SK-N-SH (cell line): ENCODE results near the gene JAK1. TPM values are rescaled to one million over a fixed set of nuclear protein-coding genes. Genes with fewer than 3 reads are reported as not detected.
A peak's percentile ranks its signal among the peaks of the same experiment; 100 is the strongest.

Source experiments
- CTCF ChIA-PET: fragments of 300-600, 350-600 bp; formaldehyde crosslinking; extraction: SDS; loops from one replicate; lab custom pipeline; 2021; lab: Yijun Ruan, JAX
- POLR2A ChIA-PET: fragments of 350-600 bp; sonication (Branson Sonifier 250); formaldehyde crosslinking; extraction: SDS; loops from one replicate; lab custom pipeline; 2020; ENCODE audit warnings: antibody characterized with exemption, inconsistent platforms; lab: Yijun Ruan, JAX
- DNase-seq: peaks from one replicate; pipeline ENCODE4 v3.0.0; 2012
- H2AFZ ChIP-seq: fragments of 200-600 bp; sonication (generic); 2 replicates; pipeline ENCODE4 v1.8.1; 2016; ENCODE audit warnings: antibody characterized with exemption, mild to moderate bottlenecking, low read depth
- H3F3A ChIP-seq: fragments of 200-600 bp; sonication (generic); replicated peaks from 2 replicates; pipeline ENCODE3; 2016; ENCODE audit warnings: antibody characterized with exemption, mild to moderate bottlenecking; ENCODE audit not compliant: insufficient read depth
- H3K27ac ChIP-seq, 2 experiments: fragments of 200-500 bp in 1 of 2; fragments of 200-600 bp in 1 of 2; sonication (Bioruptor generic) in 1 of 2; sonication (generic), shearing (Covaris generic) in 1 of 2; 2 replicates each; pipeline versions ENCODE4 v1.5.1 to v1.6.1; 2014 to 2016; ENCODE audit warnings: low read depth in 2 of 2, inconsistent platforms in 1 of 2, low read length in 1 of 2, mild to moderate bottlenecking in 1 of 2, mixed read lengths in 1 of 2
- H3K27me3 ChIP-seq: fragments of 200-600 bp; sonication (generic), shearing (Covaris generic); 2 replicates; pipeline ENCODE4 v1.6.1; 2016; ENCODE audit warnings: mixed run types; ENCODE audit not compliant: insufficient read depth
- H3K36me3 ChIP-seq, 2 experiments: fragments of 200-500 bp in 1 of 2; fragments of 200-600 bp in 1 of 2; sonication (Bioruptor generic) in 1 of 2; sonication (generic) in 1 of 2; replicated peaks in 1 of 2; 2 replicates each; pipeline versions ENCODE3 to v1.5.1; 2014 to 2016; ENCODE audit warnings: low read length in 1 of 2, mild to moderate bottlenecking in 1 of 2; ENCODE audit not compliant: insufficient read depth in 2 of 2, control insufficient read depth in 1 of 2
- H3K4me1 ChIP-seq, 2 experiments: fragments of 200-500 bp in 1 of 2; fragments of 200-600 bp in 1 of 2; sonication (Bioruptor generic) in 1 of 2; sonication (generic), shearing (Covaris generic) in 1 of 2; 2 replicates each; pipeline versions ENCODE4 v1.5.1 to v1.6.1; 2014 to 2016; ENCODE audit warnings: low read depth in 1 of 2, low read length in 1 of 2, mixed run types in 1 of 2; ENCODE audit not compliant: insufficient read depth in 2 of 2, control insufficient read depth in 1 of 2
- H3K4me2 ChIP-seq: fragments of 200-600 bp; sonication (generic), shearing (Covaris generic); 2 replicates; pipeline ENCODE4 v1.6.1; 2017; ENCODE audit warnings: mixed run types
- H3K4me3 ChIP-seq, 2 experiments: fragments of 200-500 bp in 1 of 2; fragments of 200-600 bp in 1 of 2; sonication (Bioruptor generic) in 1 of 2; sonication (generic), shearing (Covaris generic) in 1 of 2; 2 replicates each; pipeline versions ENCODE4 v1.5.1 to v1.8.1; 2014 to 2016; ENCODE audit warnings: low read depth in 2 of 2, inconsistent platforms in 1 of 2, low read length in 1 of 2, mild to moderate bottlenecking in 1 of 2, mixed read lengths in 1 of 2, moderate library complexity in 1 of 2
- H3K79me2 ChIP-seq: fragments of 200-600 bp; sonication (generic); 2 replicates; pipeline ENCODE4 v1.8.1; 2017; ENCODE audit warnings: mild to moderate bottlenecking; ENCODE audit not compliant: insufficient read depth
- H3K9ac ChIP-seq: fragments of 200-600 bp; sonication (generic); 2 replicates; pipeline ENCODE4 v1.6.1; 2017; ENCODE audit warnings: mixed run types
- H3K9me2 ChIP-seq: fragments of 200-600 bp; sonication (generic); 2 replicates; pipeline ENCODE4 v1.6.1; 2017; ENCODE audit warnings: mixed run types
- H3K9me3 ChIP-seq: fragments of 200-600 bp; sonication (generic); 2 replicates; pipeline ENCODE4 v1.6.1; 2017; ENCODE audit warnings: mixed run types, mild to moderate bottlenecking, moderate library complexity
- H4K20me1 ChIP-seq: fragments of 200-600 bp; sonication (generic); 2 replicates; pipeline ENCODE4 v1.6.1; 2017; ENCODE audit warnings: mild to moderate bottlenecking, mixed run types; ENCODE audit not compliant: insufficient read depth
- CHD2 ChIP-seq: fragments of 150-350 bp; IDR thresholded peaks from 2 replicates; pipeline ENCODE4 v1.6.1; 2018; ENCODE audit warnings: low read length; ENCODE audit not compliant: partially characterized antibody
- ELF1 ChIP-seq: IDR thresholded peaks from 2 replicates; pipeline ENCODE4 v1.4.0; 2012
- FOXJ3 ChIP-seq: sonication (generic); formaldehyde crosslinking; IDR thresholded peaks from 2 replicates; pipeline ENCODE4 v1.5.1; 2020; ENCODE audit warnings: mild to moderate bottlenecking, missing genetic modification reagents
- FOXM1 ChIP-seq: IDR thresholded peaks from 2 replicates; pipeline ENCODE4 v1.4.0; 2012; ENCODE audit warnings: low read depth, mild to moderate bottlenecking
- GABPA ChIP-seq: IDR thresholded peaks from 2 replicates; pipeline ENCODE4 v1.4.0; 2012; ENCODE audit warnings: low read depth, mild to moderate bottlenecking
- MXI1 ChIP-seq: IDR thresholded peaks from 2 replicates; pipeline ENCODE4 v1.6.1; 2012; ENCODE audit warnings: mild to moderate bottlenecking, low read depth, low read length, improper control_type of control experiment
- NRF1 ChIP-seq: IDR thresholded peaks from 2 replicates; pipeline ENCODE4 v1.6.1; 2012; ENCODE audit warnings: low read depth, mild to moderate bottlenecking, low read length
- POLR2AphosphoS5 ChIP-seq: IDR thresholded peaks from 2 replicates; pipeline ENCODE4 v1.6.1; 2012; ENCODE audit warnings: low read depth, low read length
- SMC3 ChIP-seq: IDR thresholded peaks from 2 replicates; pipeline ENCODE4 v1.6.1; 2012; ENCODE audit warnings: low read depth, low read length, improper control_type of control experiment
- TAF1 ChIP-seq: IDR thresholded peaks from 2 replicates; pipeline ENCODE4 v1.6.1; 2012; ENCODE audit warnings: low read depth, mild to moderate bottlenecking, low read length, moderate library complexity, borderline replicate concordance
- YY1 ChIP-seq: IDR thresholded peaks from 2 replicates; pipeline ENCODE4 v1.4.0; 2012; ENCODE audit warnings: low read depth, mild to moderate bottlenecking
- WGBS: methylation state at CpG from one replicate; pipeline ENCODE4 v1.1.6; 2017; ENCODE audit warnings: low lambda C conversion rate; 5-methylcytosine and 5-hydroxymethylcytosine counted together
- polyA plus RNA-seq, 3 experiments: library from polyadenylated mRNA; depleted of rRNA; stranded (reverse); fragments of >200 nt; gene quantifications; 2 replicates each; pipeline ENCODE4 v1.2.3, GENCODE V29; 2012
- TF ChIP-seq, protein P1 (sequence below): IDR thresholded peaks from 2 replicates; pipeline ENCODE4 v1.6.1; 2012; ENCODE audit warnings: mild to moderate bottlenecking, low read depth, low read length, moderate library complexity
- TF ChIP-seq, protein P2 (sequence below): fragments of 200-600 bp; sonication (generic); IDR thresholded peaks from 2 replicates; pipeline ENCODE4 v1.6.1; 2017; ENCODE audit warnings: antibody characterized with exemption, mild to moderate bottlenecking, moderate library complexity
- TF ChIP-seq, protein P3 (sequence below): IDR thresholded peaks from 2 replicates; pipeline ENCODE4 v1.4.0; 2012; ENCODE audit warnings: low read depth, borderline replicate concordance
- TF ChIP-seq, protein P4 (sequence below): fragments of 150-350 bp; IDR thresholded peaks from 2 replicates; pipeline ENCODE4 v1.6.1; 2017; ENCODE audit warnings: antibody characterized with exemption, low read length, low read depth, borderline replicate concordance

JAK1 gene
- 47.5 and 47.7 TPM in 2 replicates for polyA plus RNA-seq (2012; rRNA removed)
- polyA plus RNA-seq (2012; cell fraction: cytosol; rRNA removed): 47.6 and 48.4 TPM in 2 replicates
- 48.8 and 63.4 TPM in 2 replicates for polyA plus RNA-seq (2012; cell fraction: nucleus; rRNA removed)

DNA sequence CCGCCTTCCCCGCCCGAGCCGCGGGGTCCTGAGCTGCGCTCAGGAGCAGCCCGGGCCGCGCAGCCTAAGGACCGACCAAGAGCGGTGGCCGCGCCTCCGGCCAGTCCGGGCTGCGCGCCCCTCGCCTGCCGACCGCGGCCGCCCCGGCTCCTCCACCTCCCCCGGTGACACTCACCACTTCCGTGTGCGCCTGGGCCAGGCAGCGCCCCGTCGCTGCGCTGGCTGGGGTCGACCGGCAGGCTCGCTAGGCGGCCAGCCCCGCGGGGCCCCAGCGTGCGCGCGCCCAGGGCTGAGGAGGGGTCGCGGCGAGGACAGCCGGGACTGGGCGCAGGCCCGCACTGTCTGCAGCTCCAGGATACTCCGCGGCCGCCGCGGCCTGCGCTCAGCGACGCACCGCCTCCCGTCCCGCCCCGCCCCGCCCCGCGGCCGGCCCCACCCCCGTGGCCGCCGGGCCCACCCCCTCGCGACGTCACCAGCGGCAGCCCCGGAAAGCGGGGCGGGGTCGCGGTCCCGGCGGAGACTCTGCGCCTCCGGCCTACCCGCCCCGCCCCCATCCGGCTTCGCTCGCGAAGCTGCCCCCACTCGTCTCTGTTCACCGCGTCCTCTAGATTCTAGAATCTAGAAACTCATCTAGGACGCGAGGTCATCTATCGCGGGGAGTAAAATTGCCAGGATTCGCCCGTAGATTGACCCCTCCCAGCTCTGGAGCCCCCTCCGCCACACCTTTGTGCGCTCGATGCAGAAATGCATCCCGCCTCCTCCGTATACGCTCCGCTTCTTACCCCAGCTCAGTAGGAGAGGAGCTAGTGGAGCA, at the start of gene JAK1:
Gene JAK1 (minus strand): TSS at position 392 of the 814 bp plus-strand sequence. CDS start 80,285 bp downstream, outside the sequence.
- H3K9me3 ChIP-seq: no peaks in the 10 kb centered on the region
- no peaks in the 10 kb centered on the region for H3K9me2 ChIP-seq
- H3K36me3 ChIP-seq: no peaks in the 10 kb centered on the region
- H2AFZ ChIP-seq: peak within 1 kb of the TSS; percentile 99
- peaks cover 27% of the 10 kb centered on the region for H4K20me1 ChIP-seq
- POLR2A ChIA-PET: interaction anchor here (0.7 to 1.8 kb wide), 6 partner anchors 18 to 132 kb away, joined by 3 to 5 read pairs (median 3); no protein-coding TSS in a partner anchor
- peak within 1 kb of the TSS; percentile 76 to 93 for H3K27ac ChIP-seq
- peaks cover 4 to 6% of the 10 kb centered on the region in 2 experiments; a peak in 3 of 4 replicates for H3K4me1 ChIP-seq
- peaks cover 49% of the 10 kb centered on the region for H3K79me2 ChIP-seq
- WGBS: 3% methylated on average over 26 of the region's 100 CpGs
- TF ChIP-seq SMC3 (peak; percentile 13; the same call in 1 of the 2 replicates), POLR2AphosphoS5 (peak; percentile 59), ELF1 (0 out of 2 replicates have a peak, but pooled peaks have one; percentile 12), YY1 (no peak), CHD2 (peak; percentile 80), NRF1 (peak; percentile 14; the same call in 1 of the 2 replicates), GABPA (no peak), FOXJ3 (CRISPR knock-in tag) (no peak), TAF1 (peak; percentile 52; the same call in 1 of the 2 replicates), FOXM1 (no peak), MXI1 (peak; percentile 31; the same call in 1 of the 2 replicates)
- TF ChIP-seq, protein P1, sequence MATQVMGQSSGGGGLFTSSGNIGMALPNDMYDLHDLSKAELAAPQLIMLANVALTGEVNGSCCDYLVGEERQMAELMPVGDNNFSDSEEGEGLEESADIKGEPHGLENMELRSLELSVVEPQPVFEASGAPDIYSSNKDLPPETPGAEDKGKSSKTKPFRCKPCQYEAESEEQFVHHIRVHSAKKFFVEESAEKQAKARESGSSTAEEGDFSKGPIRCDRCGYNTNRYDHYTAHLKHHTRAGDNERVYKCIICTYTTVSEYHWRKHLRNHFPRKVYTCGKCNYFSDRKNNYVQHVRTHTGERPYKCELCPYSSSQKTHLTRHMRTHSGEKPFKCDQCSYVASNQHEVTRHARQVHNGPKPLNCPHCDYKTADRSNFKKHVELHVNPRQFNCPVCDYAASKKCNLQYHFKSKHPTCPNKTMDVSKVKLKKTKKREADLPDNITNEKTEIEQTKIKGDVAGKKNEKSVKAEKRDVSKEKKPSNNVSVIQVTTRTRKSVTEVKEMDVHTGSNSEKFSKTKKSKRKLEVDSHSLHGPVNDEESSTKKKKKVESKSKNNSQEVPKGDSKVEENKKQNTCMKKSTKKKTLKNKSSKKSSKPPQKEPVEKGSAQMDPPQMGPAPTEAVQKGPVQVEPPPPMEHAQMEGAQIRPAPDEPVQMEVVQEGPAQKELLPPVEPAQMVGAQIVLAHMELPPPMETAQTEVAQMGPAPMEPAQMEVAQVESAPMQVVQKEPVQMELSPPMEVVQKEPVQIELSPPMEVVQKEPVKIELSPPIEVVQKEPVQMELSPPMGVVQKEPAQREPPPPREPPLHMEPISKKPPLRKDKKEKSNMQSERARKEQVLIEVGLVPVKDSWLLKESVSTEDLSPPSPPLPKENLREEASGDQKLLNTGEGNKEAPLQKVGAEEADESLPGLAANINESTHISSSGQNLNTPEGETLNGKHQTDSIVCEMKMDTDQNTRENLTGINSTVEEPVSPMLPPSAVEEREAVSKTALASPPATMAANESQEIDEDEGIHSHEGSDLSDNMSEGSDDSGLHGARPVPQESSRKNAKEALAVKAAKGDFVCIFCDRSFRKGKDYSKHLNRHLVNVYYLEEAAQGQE: 0 out of 2 replicates have a peak, but pooled peaks have one; percentile 18
- TF ChIP-seq, protein P2, sequence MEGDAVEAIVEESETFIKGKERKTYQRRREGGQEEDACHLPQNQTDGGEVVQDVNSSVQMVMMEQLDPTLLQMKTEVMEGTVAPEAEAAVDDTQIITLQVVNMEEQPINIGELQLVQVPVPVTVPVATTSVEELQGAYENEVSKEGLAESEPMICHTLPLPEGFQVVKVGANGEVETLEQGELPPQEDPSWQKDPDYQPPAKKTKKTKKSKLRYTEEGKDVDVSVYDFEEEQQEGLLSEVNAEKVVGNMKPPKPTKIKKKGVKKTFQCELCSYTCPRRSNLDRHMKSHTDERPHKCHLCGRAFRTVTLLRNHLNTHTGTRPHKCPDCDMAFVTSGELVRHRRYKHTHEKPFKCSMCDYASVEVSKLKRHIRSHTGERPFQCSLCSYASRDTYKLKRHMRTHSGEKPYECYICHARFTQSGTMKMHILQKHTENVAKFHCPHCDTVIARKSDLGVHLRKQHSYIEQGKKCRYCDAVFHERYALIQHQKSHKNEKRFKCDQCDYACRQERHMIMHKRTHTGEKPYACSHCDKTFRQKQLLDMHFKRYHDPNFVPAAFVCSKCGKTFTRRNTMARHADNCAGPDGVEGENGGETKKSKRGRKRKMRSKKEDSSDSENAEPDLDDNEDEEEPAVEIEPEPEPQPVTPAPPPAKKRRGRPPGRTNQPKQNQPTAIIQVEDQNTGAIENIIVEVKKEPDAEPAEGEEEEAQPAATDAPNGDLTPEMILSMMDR: no peak
- TF ChIP-seq, protein P3, sequence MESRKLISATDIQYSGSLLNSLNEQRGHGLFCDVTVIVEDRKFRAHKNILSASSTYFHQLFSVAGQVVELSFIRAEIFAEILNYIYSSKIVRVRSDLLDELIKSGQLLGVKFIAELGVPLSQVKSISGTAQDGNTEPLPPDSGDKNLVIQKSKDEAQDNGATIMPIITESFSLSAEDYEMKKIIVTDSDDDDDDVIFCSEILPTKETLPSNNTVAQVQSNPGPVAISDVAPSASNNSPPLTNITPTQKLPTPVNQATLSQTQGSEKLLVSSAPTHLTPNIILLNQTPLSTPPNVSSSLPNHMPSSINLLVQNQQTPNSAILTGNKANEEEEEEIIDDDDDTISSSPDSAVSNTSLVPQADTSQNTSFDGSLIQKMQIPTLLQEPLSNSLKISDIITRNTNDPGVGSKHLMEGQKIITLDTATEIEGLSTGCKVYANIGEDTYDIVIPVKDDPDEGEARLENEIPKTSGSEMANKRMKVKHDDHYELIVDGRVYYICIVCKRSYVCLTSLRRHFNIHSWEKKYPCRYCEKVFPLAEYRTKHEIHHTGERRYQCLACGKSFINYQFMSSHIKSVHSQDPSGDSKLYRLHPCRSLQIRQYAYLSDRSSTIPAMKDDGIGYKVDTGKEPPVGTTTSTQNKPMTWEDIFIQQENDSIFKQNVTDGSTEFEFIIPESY: no peak
- TF ChIP-seq, protein P4, sequence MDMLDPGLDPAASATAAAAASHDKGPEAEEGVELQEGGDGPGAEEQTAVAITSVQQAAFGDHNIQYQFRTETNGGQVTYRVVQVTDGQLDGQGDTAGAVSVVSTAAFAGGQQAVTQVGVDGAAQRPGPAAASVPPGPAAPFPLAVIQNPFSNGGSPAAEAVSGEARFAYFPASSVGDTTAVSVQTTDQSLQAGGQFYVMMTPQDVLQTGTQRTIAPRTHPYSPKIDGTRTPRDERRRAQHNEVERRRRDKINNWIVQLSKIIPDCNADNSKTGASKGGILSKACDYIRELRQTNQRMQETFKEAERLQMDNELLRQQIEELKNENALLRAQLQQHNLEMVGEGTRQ: no peak
- TF ChIP-seq, all 33 proteins: peak for 8
- peak within 1 kb of the TSS; percentile 91 for H3K9ac ChIP-seq
- H3F3A ChIP-seq: no peaks in the 10 kb centered on the region
- CTCF ChIA-PET: interaction anchor here (0.9 to 1.3 kb wide), 6 partner anchors 12 to 721 kb away, joined by 3 read pairs; no protein-coding TSS in a partner anchor
- peak within 1 kb of the TSS; percentile 92 for H3K4me2 ChIP-seq
- H3K4me3 ChIP-seq: peak within 1 kb of the TSS; percentile 81 to 87
- no peaks in the 10 kb centered on the region for H3K27me3 ChIP-seq
- peak; percentile 99 for DNase-seq
